ENCODE data around the gene NUDT16.
"Not testable (repeated sequence)": the region's sequence is repeated elsewhere in the genome, so short reads cannot be mapped to it uniquely, and the experiment has no call there.

The NUDT16 gene

DNA sequence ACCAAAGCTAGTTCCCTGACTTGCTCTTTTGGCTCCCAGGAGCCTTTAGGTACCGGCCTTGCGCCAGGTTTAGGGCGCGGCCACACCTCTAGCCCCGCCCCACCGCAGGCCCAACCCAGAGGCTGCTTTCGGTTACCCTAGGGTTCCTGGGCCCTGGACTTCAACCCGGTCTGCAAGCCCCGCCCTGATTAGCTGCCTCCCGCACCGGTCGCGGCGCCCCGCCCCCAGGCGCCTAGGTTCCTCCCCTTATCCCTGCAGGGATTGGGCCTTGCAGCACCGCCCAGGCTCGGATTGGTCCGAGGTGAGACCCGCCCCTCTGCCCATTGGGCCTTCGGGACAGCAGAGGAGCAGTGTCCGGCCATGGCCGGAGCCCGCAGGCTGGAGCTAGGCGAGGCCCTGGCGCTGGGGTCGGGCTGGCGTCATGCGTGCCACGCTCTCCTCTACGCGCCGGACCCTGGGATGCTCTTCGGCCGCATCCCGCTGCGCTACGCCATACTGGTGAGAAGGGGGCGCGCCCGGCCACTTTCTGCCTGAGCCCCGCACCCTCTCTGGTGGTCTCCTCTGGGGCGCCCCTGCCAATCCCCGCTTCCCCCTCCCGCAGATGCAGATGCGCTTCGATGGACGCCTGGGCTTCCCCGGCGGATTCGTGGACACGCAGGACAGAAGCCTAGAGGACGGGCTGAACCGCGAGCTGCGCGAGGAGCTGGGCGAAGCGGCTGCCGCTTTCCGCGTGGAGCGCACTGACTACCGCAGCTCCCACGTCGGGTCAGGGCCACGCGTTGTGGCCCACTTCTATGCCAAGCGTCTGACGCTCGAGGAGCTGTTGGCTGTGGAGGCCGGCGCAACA is at the start of gene NUDT16:
NUDT16 (plus strand) TSS at position 330 of the 847 bp plus-strand sequence; CDS start at position 361, 31 bp downstream.
- H3K4me1 ChIP-seq: peaks cover 5% of the 10 kb centered on the region
- in situ Hi-C loops (cut with MboI; ENCODE audit: low sequenced_read_pairs): no loop called here
- DNase-seq (ENCODE audit: low spot score in 2 of 2): peak; percentile 95 to 100
- no peaks in the 10 kb centered on the region for H3K27me3 ChIP-seq (ENCODE audit: low read depth)
- H3K9me3 ChIP-seq: no peaks in the 10 kb centered on the region
- H3K36me3 ChIP-seq (replicated peaks): peaks cover 29% of the 10 kb centered on the region
- H3K4me3 ChIP-seq: peak within 1 kb of the TSS; percentile 92

DNA sequence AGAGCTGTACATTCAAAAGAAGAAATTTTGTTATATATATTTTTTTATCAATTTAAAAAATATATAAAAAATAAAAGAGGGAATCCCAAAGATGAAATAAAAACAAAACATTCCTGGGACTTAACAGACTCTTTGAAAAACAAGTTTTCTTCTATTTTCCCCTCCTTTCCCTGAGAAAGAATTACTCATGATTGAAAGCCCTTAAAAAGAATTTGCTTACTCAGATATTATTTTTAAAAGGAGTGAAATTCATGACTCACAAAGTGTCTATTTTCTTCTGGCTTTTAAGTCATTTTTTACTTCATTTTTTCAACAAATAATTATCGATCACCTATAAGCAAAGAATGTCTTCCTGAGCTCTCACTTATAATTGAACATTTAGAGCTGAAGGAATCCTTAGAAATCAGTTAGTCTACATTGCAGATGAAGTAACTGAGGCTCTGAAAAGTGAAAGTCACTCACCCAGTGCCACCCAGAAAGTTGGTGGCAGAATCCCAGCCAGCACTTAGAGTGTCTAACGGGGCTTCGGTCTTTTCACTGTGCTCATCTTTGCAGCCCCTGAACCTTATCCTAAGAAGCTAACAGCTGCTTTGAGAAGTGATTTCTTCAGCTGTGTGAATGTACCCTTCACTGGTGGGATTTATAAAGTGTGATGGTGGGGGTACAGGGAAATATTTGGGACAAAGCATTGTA is 42.5 kb upstream of the NUDT16 start:
- DNase-seq (ENCODE audit: low spot score in 2 of 2): no peak
- no peaks in the 10 kb centered on the region for H3K36me3 ChIP-seq (replicated peaks)
- no peak overlapping the region for H3K4me3 ChIP-seq
- in situ Hi-C loops (cut with MboI; ENCODE audit: low sequenced_read_pairs): no loop called here
- no peaks in the 10 kb centered on the region for H3K4me1 ChIP-seq
- 0 out of 2 replicates have a peak, but pooled peaks cover under 1% of the 10 kb centered on the region for H3K9me3 ChIP-seq
- peaks cover 13% of the 10 kb centered on the region for H3K27me3 ChIP-seq (ENCODE audit: low read depth)

DNA sequence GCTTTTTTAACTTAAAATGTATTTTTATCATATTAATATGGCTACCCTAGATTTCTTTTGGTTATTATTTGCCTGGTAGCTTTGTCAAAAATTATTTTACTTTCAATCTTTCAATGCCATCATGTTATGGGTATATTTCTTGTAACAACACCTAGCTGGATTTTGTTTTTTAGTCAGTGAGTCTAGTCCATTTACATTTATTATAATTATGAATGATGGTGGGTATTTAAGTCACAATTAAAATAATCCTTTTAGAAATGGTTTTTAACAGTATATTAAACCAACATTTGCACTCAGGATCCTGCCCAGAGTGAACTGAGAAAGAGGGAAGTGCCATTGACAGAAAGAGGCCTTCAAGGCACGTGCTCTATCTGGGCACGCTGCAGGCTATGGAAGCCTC is 39.8 kb upstream of the NUDT16 start:
- H3K4me1 ChIP-seq: no peaks in the 10 kb centered on the region
- no peaks in the 10 kb centered on the region for H3K36me3 ChIP-seq (replicated peaks)
- H3K4me3 ChIP-seq: no peak overlapping the region
- in situ Hi-C loops (cut with MboI; ENCODE audit: low sequenced_read_pairs): no loop called here
- H3K27me3 ChIP-seq (ENCODE audit: low read depth): peaks cover 13% of the 10 kb centered on the region
- H3K9me3 ChIP-seq: 0 out of 2 replicates have a peak, but pooled peaks cover 3% of the 10 kb centered on the region
- no peak for DNase-seq (ENCODE audit: low spot score in 2 of 2)

DNA sequence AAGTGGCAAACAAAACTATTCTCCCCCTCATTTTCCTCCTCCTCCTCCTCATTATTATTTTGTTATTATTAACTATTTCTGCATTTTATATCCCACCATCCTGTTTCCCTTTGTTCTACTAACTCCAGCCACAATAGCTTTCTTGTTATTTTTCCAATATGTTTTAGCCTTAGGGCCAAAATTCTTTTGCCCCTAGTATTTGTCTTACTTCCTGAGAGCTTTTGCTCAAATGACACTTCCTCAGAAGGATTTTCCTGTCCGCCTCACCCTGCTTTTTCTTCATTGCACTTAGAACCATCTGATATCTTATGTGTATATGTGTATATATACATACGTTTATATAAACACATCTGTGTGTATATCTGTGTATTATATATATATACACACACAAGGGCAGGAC is 32.7 kb upstream of the NUDT16 start:
- H3K27me3 ChIP-seq (ENCODE audit: low read depth): no peaks in the 10 kb centered on the region
- no peak for DNase-seq (ENCODE audit: low spot score in 2 of 2)

DNA sequence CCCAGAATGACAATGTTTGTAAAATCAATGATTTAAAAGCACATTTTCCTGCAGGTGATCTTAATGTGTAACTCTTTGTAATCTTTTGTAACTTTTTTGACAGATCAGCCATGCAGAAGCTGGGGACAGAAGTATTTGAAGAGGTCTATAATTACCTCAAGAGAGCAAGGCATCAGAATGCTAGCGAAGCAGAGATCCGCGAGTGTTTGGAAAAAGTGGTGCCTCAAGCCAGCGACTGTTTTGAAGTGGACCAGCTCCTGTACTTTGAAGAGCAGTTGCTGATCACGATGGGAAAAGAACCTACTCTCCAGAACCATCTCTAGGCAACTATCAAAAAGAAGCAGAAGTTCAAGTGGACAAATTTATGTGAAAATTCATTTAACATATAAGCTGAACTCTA is 32.1 kb upstream of the NUDT16 start:
- Histone ChIP-seq H3K36me3 (replicated peaks) (no peaks in the 10 kb centered on the region), H3K4me3 (no peak overlapping the region), H3K27me3 (ENCODE audit: low read depth) (no peaks in the 10 kb centered on the region), H3K4me1 (no peaks in the 10 kb centered on the region), H3K9me3 (no peaks in the 10 kb centered on the region)
- DNase-seq (ENCODE audit: low spot score in 2 of 2): no peak
- in situ Hi-C loops (cut with MboI; ENCODE audit: low sequenced_read_pairs): no loop called here

More for the DNA sequence above, 32.7 kb upstream of the NUDT16 start:
- in situ Hi-C loops (cut with MboI; ENCODE audit: low sequenced_read_pairs): no loop called here
- no peak overlapping the region for H3K4me3 ChIP-seq
- no peaks in the 10 kb centered on the region for H3K36me3 ChIP-seq (replicated peaks)
- H3K4me1 ChIP-seq: no peaks in the 10 kb centered on the region
- 0 out of 2 replicates have a peak, but pooled peaks cover 3% of the 10 kb centered on the region for H3K9me3 ChIP-seq

DNA sequence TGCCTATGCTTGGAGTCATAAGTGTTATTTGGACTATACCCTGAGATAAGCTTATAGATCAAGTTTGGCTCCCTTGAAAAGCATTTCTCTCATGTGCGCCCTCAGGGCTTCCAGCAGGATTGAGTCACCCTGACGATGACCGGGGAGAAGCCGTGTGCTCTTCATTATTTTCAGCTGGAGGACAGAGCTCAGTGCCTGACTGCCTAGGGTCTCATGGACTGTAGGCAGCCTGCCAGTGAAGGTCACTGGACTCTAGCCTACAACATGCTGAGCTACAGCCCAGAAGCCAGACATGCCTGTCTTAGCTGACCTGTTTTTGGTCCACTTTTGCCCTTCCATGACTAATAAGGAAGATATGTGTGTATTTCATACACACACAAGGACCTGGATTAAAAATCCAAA is 31.6 kb upstream of the NUDT16 start:
- DNase-seq (ENCODE audit: low spot score in 2 of 2): no peak
- Histone ChIP-seq H3K9me3 (no peaks in the 10 kb centered on the region), H3K27me3 (ENCODE audit: low read depth) (no peaks in the 10 kb centered on the region), H3K36me3 (replicated peaks) (no peaks in the 10 kb centered on the region), H3K4me3 (no peak overlapping the region), H3K4me1 (no peaks in the 10 kb centered on the region)
- in situ Hi-C loops (cut with MboI; ENCODE audit: low sequenced_read_pairs): no loop called here

DNA sequence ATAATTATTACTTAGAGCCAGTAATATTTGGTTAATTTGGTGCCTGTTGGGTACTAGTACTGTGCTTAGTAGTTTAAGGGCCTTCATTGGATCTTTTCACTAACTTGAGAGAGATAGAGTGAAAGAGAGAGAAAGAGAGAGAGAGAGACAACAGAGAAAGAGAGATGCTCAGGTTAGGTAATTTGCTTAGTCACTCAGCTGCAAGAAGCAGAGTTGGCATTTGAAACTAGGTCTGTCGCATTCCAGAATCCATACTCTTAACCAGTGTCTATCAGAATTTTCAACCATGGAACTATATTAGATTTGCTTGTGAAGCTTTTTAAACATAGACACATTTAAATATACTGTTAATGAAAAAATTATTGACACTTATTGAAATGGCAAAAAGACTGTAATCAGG is 31.1 kb upstream of the NUDT16 start:
- no peaks in the 10 kb centered on the region for H3K4me1 ChIP-seq
- H3K4me3 ChIP-seq: no peak overlapping the region
- DNase-seq (ENCODE audit: low spot score in 2 of 2): no peak
- H3K36me3 ChIP-seq (replicated peaks): no peaks in the 10 kb centered on the region
- in situ Hi-C loops (cut with MboI; ENCODE audit: low sequenced_read_pairs): no loop called here
- no peaks in the 10 kb centered on the region for H3K27me3 ChIP-seq (ENCODE audit: low read depth)
- no peaks in the 10 kb centered on the region for H3K9me3 ChIP-seq

DNA sequence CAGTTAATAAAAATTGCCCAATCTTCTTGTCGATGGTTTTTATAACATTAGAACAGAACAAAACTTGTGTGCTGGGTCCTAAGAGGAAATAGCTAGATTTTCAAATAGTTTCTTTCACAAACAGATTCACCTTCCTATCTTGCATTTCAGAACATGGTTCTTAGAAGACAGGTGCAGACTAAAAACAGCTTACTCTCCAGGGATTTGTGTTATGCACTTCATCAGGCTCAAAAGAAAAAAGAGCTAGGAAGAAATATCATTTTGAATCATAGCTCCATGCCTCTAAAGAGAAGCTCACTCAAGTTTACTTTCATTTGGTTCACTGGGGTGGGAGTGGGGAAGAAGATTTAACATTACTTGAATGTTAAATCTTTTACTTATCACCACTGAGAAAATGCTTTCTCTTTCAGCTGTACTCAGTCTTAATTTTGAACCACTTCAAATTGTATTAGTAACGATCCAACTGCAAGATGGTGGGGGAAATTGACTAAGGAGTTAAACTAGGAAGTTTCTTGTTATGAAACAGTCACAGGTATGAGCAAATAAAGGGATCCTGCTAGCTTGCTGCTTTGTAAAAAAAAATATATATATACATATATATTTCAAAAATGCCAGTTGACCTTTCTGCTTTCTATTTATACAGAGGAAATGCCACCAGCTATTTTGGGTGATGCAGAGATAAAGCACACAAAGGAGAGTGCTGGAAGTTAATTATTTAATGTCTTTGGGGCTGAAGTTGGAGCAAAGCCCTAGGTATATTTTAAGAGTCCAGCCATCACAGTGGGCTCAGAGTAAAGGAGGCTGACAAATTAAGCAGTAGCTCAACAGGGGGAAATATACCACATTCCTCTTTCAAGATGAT is 28.3 kb upstream of the NUDT16 start:
- no peaks in the 10 kb centered on the region for H3K36me3 ChIP-seq (replicated peaks)
- DNase-seq (ENCODE audit: low spot score in 2 of 2): no peak
- H3K4me3 ChIP-seq: no peak overlapping the region
- no peaks in the 10 kb centered on the region for H3K4me1 ChIP-seq
- no peaks in the 10 kb centered on the region for H3K9me3 ChIP-seq
- in situ Hi-C loops (cut with MboI; ENCODE audit: low sequenced_read_pairs): no loop called here
- no peaks in the 10 kb centered on the region for H3K27me3 ChIP-seq (ENCODE audit: low read depth)

DNA sequence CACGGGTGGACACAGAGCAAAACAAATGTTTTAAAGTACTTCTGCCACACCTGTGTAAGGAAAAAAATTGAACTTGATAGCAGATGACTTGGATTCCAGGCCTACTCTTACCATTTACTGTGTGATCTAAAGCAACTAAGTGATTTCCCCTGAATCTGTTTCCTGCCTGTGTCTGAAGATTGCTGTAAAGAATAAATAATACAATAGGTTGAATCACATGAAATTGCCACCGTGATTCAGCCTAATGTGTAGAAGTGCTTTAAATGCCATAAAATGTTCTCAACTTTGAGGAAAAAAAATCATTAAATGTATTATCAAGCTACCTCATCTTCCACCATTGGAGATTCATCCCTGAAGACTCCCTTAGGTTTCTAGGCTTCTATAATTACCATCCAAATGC is 27.6 kb upstream of the NUDT16 start:
- DNase-seq (ENCODE audit: low spot score in 2 of 2): no peak

DNA sequence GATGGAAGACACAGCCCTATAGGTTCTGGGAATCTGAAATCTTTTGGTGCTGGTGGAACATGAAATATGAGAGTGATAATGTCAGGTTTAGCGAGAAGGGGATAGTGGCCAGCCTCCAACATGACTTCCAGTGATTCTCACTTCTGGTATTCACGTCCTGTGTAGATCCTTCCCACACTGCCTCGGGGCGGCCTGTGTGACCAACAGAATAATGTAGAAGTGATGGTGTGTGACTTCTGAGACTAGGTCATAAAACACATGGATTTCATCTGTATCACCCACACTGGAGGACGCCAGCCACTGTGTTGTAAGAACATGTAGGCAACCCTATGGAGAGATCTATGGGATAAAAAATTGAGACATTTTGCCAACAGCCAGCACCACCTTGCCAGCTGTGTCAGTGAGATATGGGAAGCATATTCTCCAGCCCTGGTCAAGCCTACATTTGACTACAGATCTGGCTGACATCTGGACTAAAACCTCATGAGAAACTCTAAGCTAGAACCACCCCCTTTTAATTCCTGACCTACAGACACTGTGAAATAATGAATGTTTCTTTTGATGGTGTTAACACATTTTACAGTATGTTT is 25.5 kb upstream of the NUDT16 start:
- no peak for DNase-seq (ENCODE audit: low spot score in 2 of 2)
- H3K36me3 ChIP-seq (replicated peaks): no peaks in the 10 kb centered on the region
- no peaks in the 10 kb centered on the region for H3K9me3 ChIP-seq
- no peaks in the 10 kb centered on the region for H3K27me3 ChIP-seq (ENCODE audit: low read depth)
- H3K4me3 ChIP-seq: no peak overlapping the region
- no peaks in the 10 kb centered on the region for H3K4me1 ChIP-seq
- in situ Hi-C loops (cut with MboI; ENCODE audit: low sequenced_read_pairs): no loop called here

More for the DNA sequence above, 27.6 kb upstream of the NUDT16 start:
- no peaks in the 10 kb centered on the region for H3K36me3 ChIP-seq (replicated peaks)
- no peak overlapping the region for H3K4me3 ChIP-seq
- no peaks in the 10 kb centered on the region for H3K4me1 ChIP-seq
- in situ Hi-C loops (cut with MboI; ENCODE audit: low sequenced_read_pairs): no loop called here
- no peaks in the 10 kb centered on the region for H3K9me3 ChIP-seq
- no peaks in the 10 kb centered on the region for H3K27me3 ChIP-seq (ENCODE audit: low read depth)

DNA sequence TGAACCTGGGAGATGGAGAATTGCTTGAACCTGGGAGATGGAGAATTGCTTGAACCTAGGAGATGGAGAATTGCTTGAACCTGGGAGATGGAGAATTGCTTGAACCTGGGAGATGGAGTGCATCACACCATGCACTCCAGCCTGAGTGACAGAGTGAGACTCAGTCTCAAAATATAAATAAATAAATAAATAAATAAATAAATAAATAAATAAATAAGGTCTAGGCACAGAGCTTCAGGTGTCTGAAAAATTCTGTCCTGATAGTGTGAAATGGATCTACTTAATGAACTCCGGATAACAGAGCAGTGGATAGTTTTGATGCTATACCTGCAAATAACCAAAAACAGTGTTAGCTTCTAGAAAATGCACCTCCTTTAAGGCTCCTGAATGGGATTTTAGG is 24.3 kb upstream of the NUDT16 start:
- Histone ChIP-seq H3K9me3 (no peaks in the 10 kb centered on the region), H3K27me3 (ENCODE audit: low read depth) (no peaks in the 10 kb centered on the region), H3K4me3 (no peak overlapping the region), H3K36me3 (replicated peaks) (no peaks in the 10 kb centered on the region), H3K4me1 (no peaks in the 10 kb centered on the region)
- no peak for DNase-seq (ENCODE audit: low spot score in 2 of 2)
- in situ Hi-C loops (cut with MboI; ENCODE audit: low sequenced_read_pairs): no loop called here

DNA sequence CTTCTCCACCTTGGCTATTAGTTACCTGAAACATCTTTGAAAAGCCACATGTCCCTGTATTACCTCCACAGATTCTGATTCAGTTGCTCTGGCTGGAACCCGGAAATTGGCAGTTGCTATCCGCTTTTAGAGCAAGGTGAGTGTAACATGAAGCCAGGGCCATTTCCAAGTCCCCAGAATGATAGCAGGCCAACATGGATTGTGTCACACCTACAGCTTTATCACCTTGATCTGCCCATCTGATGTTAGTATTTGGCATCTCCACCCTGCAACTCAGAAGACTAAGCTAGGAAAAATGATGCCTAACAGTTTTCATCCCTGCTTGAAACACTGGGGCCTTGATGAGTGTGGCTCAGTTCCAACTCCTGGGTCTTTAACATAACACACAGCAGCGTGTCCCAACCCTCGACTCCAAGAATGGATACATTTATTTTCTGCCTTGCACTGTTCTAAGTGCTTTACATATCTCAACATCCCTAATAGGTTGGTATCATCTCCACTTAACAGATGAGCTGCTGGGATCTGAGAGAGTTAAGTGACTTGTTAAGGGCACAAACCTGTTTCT is 21.3 kb upstream of the NUDT16 start:
- no peak for DNase-seq (ENCODE audit: low spot score in 2 of 2)
- H3K36me3 ChIP-seq (replicated peaks): no peaks in the 10 kb centered on the region
- no peaks in the 10 kb centered on the region for H3K4me1 ChIP-seq
- no peak overlapping the region for H3K4me3 ChIP-seq
- in situ Hi-C loops (cut with MboI; ENCODE audit: low sequenced_read_pairs): no loop called here
- H3K9me3 ChIP-seq: no peaks in the 10 kb centered on the region
- H3K27me3 ChIP-seq (ENCODE audit: low read depth): no peaks in the 10 kb centered on the region

DNA sequence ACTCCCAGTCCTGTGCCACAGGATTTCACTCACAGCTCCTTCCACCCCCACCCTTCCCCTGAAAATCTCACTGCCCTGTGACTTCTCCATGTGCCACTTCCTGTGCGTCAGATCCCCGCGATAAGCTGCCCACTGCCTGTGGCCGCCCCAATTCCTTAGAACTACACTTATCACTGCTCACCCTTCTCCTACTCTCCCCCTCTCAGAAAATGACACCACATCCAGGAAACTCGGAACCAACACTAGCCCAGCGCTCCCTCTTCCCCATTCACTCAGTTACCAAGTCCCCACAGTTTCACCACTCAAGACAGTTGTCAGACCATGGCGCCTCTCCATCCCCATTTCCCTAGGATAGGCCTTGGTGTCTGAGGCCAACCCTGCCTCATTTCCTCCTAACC is 20.5 kb upstream of the NUDT16 start:
- in situ Hi-C loops (cut with MboI; ENCODE audit: low sequenced_read_pairs); DNase-seq (ENCODE audit: low spot score in 2 of 2); H3K4me1 ChIP-seq; H3K4me3 ChIP-seq; H3K9me3 ChIP-seq; H3K36me3 ChIP-seq (replicated peaks); H3K27me3 ChIP-seq (ENCODE audit: low read depth): not testable (repeated sequence)

Measured in HAP-1 (cell line).